Left ventricle myocardium superior (tissue), 1 donor: ENCODE results near the gene SLC8A2. TPM values are rescaled to one million over a fixed set of nuclear protein-coding genes. Genes with fewer than 3 reads are reported as not detected.
A peak's percentile ranks its signal among the peaks of the same experiment; 100 is the strongest.

ENCODE experiments used
- ATAC-seq: fragments of 200-7000 bp; cut with Tn5 transposase; one replicate; pipeline ENCODE4 v1.9.1; 2020; ENCODE audit warnings: mild to moderate bottlenecking, moderate library complexity
- DNase-seq: peaks from one replicate; pipeline ENCODE4 v3.0.0-alpha.2; 2020
- intact Hi-C: fragments of 100-400 bp; cut with micrococcal nuclease; formaldehyde crosslinking; loops from one replicate; pipeline ENCODE4 v1.11.0; 2022
- long read RNA-seq: library from polyadenylated mRNA; unstranded; transcript quantifications from one replicate; pipeline ENCODE4 v2.0.0, GENCODE V29; 2021
- total RNA-seq: library from RNA; stranded (reverse); fragmentation: NEBNext Ultra II Directional; extraction: Animal tissue kit (Norgen Biotek cat#: 25700); gene quantifications from one replicate; pipeline ENCODE4 v1.2.1, GENCODE V29; 2021
- donor health status: DM: no; HTN: yes; CAD: no; lungs with severe emphysema.

SLC8A2 gene
- total RNA-seq: not detected
- long read RNA-seq: 0 reads

GRCh38 chr19:47471733-47472457 is at the start of gene SLC8A2:
Gene SLC8A2, minus strand, starts transcription at chr19:47471893. Its CDS starts 5,490 bp downstream, at chr19:47466403.
- peak; percentile 78 for ATAC-seq
- DNase-seq: peak; percentile 77
- intact Hi-C loops: no loop called here

GRCh38 chr19:47520839-47521238 is 49.1 kb upstream of the SLC8A2 start:
- intact Hi-C loops: no loop called here
- no peak for ATAC-seq
- DNase-seq: no peak

DNA sequence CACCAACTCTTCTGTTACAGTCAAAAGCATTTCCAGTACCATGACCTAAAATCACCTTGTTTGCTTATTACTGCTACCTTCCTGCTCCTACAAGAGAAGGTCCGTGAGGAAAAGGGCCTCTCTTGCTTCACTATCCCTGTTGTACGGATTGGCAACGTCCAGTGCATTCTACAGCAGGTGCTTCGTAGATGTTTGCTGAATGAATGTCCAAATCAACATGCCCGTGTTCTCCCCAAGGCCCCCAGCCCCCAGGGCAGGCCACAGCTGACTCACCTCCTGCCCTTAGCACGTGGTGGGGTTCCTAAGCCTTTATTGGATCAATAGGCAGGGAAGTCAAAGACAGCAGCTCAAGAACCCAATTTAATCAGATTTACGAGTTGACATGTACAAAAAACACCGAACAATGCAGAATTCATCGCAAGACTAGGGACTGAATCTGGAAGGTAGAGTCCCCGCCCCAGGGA is 48.7 kb upstream of the SLC8A2 start:
- intact Hi-C loops: no loop called here
- ATAC-seq (no peak), DNase-seq (no peak)

DNA sequence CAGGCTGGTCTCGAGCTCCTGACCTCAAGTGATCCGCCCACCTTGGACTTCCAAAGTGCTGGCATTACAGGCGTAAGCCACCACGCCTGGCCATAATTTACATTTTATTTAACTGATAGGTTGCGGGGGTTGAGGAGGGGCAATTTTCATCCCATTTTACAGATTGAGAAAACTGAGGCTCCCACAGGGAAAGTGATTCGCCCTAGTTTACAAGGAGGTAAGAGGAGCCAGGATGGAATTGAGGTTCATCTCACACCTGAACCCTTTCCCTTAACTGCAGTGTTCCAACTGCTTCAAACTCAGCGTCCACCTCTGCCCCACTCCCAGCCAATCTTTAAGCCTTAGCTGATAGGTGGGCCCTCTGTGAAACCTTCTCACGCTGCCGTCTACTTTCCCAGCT is 47.2 kb upstream of the SLC8A2 start:
- DNase-seq (no peak), ATAC-seq (no peak)
- intact Hi-C loops: no loop called here

- no peak for ATAC-seq
- no peak for DNase-seq
- intact Hi-C loops: no loop called here
Observed at GRCh38 chr19:47518139-47518538, 46.4 kb upstream of the SLC8A2 start.

DNA sequence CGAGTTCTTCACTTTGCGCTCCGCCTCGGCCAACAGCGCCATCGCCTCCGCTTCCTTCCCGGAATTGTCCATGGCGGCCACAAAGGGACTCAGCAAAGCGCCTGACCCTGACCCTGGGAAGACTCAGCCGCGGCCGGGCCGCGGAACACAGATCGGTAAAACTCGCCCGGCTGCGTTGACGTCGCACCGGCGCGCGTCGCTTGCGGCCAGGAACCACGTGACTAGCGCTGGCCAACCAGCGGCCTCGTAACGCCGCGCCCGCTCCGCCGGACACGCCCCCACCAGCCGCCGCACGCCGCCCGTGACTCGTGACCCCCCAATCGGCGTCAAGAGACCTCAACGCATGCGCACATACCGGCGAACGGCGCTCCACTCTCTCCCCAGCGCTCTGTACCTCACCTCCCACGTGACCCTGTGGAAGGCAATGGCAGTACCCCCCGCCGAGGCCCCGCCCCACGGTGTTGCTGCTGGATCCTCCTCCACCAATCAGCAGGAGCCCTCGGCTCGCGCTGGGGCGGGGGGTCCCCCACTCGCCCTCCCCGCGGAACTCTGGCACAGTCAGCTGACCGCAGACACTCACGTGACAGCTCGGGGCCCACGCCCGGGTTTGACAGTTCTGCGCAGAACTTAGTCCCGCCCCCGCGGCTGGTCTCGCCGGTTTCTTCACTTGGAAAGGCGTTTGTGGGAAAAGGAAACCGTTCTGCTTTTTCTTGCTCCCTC is 43.3 kb upstream of the SLC8A2 start, which contains the start of gene NAPA:
TSS of gene NAPA (minus strand) at position 195 of the 720 bp plus-strand sequence. CDS start at position 72, 123 bp downstream.
- ATAC-seq: peak; percentile 98
- intact Hi-C loops: no loop called here
- DNase-seq: peak; percentile 100

GRCh38 chr19:47514151-47514868 is 42.6 kb upstream of the SLC8A2 start:
- intact Hi-C loops: no loop called here
- ATAC-seq (no peak), DNase-seq (no peak)

DNA sequence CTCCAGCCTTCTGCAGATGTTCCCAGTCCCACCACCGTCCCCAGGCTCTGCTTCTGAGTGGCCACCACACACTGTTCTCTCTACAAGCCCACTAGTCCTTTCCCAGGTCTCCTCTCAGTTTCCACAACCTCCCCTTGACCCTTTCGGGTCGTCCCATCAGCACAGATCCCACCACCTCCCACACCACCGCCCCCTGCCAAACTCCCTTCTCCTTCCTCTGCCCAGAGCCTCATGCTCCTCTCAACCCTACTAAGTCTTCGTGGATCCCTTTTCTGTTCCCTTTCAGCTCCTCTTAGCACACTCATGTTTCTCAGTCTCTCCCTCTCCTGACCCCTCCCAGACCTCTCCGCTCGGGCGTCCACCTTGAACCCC is 41.2 kb upstream of the SLC8A2 start:
- no peak for ATAC-seq
- intact Hi-C loops: no loop called here
- no peak for DNase-seq

DNA sequence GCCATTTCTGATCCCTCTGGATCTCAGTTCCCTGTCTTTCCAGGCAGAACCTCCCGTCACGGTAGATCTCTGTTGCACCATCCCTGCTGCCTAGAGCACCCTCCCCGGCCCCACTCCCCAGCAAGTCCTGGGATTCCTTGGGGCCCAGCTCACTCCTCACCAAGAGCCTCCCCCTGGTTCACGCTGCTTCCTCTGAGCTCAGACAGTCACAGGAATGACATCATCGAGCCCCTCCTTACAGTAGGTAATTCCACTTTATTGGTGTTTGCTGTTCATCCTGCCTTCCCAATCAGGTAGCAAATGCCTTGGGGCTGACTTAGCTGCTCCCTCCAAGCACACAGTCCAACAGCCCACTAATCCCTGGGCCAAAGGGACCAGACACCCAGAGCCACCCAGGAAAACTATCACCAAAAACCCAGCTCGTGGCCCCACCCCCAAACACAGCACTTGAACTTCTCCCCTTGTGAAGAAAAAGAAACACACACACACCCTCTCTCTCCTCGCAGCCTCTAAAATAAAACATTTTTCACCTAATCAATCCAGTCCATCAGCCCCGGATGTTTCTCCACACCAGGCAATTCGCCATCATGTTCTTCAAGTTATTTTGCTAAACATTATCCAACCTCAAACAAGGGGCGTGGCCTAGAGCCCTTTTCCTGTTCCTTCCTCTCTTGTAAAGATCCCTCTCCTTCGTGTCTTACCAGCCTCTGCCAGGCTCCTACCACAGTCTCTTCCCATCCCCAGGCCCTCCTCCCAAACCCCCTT is 40.7 kb upstream of the SLC8A2 start:
- DNase-seq (no peak), ATAC-seq (no peak)
- intact Hi-C loops: no loop called here

DNA sequence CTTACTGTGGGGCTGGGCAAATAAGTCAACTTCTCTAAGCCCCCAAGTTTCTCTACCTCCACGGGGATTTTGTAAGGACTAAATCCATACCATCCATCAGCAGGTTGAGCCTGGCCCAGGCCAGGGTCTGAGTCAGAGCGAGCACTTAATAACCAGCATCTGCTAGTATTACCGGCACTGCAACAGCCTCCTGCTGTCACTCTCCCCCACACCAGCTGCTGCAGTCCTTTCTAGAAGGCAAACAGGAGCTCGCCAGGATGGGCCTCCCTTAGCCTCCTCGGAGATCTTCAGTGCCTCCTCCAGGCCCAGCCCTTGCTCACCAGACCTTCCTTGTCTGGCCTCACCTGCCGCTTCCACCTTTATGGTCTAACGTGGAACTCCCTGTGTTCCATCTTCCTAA is 40.0 kb upstream of the SLC8A2 start:
- DNase-seq (no peak), ATAC-seq (no peak)
- intact Hi-C loops: no loop called here

DNA sequence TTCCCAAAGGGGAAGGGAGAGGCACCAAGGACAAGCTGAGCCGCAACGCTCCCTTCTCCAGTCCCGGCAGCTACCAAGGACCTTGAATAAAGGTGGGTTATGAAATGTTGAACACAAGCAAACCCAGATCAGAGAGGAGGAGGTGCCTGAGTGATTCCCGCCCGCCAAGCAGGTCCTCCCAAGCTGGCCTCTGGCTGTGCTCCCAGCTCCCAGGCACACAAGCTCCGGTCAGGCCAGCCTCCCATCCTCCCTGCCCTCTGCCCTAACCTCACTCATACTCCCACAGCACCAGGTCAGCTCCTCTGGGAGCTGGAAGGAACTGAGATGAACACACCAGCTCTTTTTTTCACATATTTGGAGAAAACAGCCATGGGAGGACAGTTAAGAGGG is 39.4 kb upstream of the SLC8A2 start:
- peak; percentile 77 for DNase-seq
- ATAC-seq: no peak
- intact Hi-C loops: no loop called here

DNA sequence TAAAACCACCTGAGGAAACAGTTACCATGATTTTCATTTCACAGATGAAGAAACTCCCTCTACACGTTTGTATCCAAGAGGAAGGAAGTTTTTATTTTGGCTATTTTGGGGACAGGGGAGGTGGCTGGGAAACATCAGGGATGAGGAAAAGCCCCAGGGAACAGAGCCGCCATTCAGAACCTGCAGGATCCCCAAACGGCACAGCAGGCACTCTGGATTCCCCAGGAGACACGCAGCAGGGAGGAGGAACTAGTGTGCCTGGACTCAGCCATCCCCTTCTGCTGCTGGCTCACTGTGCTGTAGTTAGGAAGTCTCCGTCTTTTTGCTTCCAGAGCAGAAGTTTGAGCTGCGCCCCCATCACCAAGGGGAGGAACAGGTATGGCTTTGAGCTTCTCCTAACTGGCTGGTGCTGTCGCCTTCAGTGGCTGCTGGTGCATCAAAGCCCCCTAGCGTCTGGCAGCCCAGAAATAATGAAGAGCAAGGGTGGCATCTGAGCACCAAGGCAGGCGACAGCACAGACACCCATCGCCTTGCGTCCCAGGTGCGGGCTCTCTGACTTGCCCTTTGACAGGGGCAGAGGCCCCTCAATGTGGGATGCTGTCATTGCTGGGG is 38.9 kb upstream of the SLC8A2 start:
- DNase-seq: no peak
- no peak for ATAC-seq
- intact Hi-C loops: no loop called here

GRCh38 chr19:47509973-47510372 is 38.3 kb upstream of the SLC8A2 start:
- DNase-seq (peak; percentile 61), ATAC-seq (peak; percentile 44)
- intact Hi-C loops: no loop called here

GRCh38 chr19:47509170-47509847 is 37.6 kb upstream of the SLC8A2 start:
- DNase-seq (no peak), ATAC-seq (no peak)
- intact Hi-C loops: no loop called here

GRCh38 chr19:47508721-47509120 is 37.0 kb upstream of the SLC8A2 start:
- DNase-seq: no peak
- ATAC-seq: no peak
- intact Hi-C loops: no loop called here

DNA sequence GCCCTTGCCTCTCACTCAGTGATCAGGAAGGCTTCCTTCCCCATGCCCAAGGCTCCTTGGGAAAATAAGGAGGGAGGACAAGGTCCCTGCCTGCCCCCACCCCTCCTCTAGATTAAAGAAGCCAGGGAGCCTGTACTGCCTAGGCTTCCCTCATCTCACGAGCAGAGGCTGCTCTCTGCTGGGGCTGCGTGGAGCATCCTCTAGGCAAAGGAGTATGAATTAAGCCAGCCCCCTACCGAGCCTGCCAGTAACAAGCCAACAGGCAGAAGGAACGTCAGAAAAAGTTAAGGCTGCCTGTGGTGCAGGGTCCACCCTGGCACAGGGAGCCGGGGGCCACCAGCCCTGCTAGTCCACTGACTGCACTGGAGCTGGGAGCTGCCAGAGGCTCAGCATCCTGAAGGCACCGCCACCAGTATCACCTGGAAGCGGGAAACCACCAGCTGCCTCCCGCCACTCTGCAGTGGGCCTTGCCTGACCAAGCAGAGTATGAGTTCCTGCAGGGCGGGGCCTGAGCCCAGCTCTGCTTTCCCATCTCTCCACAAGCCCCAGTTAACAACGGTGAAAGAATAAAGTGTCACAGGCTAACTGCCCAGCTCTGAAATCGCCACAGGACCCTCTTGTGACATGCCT is 36.3 kb upstream of the SLC8A2 start:
- ATAC-seq: no peak
- no peak for DNase-seq
- intact Hi-C loops: no loop called here

DNA sequence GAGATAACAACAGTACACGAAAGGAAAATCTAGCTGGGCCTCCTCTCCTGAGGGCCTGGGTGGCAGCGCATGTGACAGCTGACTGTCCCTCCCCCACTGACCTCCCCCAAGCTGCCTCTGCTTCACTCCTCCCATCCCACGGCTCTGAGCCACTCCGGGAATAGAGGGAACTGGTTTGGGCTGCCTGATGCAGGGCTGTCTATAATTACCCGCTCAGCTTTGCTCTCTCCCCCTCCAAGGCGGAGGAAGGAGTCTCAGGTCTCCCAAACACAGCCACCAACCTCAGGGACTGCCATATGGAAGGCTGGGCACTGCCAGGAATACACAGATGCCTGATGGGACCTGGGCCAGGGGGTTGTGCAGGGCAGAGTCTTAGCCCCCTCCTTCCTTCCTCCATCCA is 35.3 kb upstream of the SLC8A2 start:
- intact Hi-C loops: no loop called here
- ATAC-seq (peak; percentile 77), DNase-seq (no peak)

DNA sequence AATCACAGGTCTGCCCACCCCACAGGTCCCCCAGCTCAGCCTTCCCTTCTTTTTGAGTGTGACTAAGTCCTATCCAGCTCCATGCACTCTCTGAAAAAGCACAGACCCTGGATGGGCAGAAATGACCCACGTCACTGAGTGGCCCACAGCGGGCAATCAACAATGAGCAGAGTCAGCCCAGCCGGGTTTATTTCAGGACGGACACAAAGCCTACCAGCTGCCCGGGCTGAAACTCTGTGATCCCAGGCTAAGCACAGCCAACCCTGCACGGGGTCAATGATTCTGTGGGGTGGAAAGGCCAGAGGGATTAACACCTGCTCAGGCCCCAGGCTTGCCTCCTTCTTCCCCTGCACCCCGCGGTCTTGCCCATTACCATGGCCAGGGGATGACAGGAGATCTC is 34.8 kb upstream of the SLC8A2 start:
- intact Hi-C loops: no loop called here
- ATAC-seq (peak; percentile 43), DNase-seq (no peak)
